ENCODE data around the gene HUNK.

GRCh38 chr21:32001390-32001789 is 128.6 kb downstream of the HUNK start:
- TF ChIP-seq CTCF (IDR thresholded peaks at IDR 0.05; ENCODE audit: control extremely low read depth in 1 of 3, insufficient read depth in 1 of 3, low read depth in 1 of 3, low read length in 3 of 3), result no peak
- no peak for TF ChIP-seq CHD7 (IDR thresholded peaks at IDR 0.05; ENCODE audit: insufficient replicate concordance, low read length)
- TF ChIP-seq POLR2AphosphoS5 (IDR thresholded peaks at IDR 0.05; ENCODE audit: low read depth, low read length), result no peak
- no peak for TF ChIP-seq POLR2A (IDR thresholded peaks at IDR 0.05; ENCODE audit: control extremely low read depth in 1 of 2, low read depth in 2 of 2, low read length in 2 of 2)
- no peak for TF ChIP-seq EP300 (IDR thresholded peaks at IDR 0.05; ENCODE audit: borderline replicate concordance in 1 of 2, low read depth in 2 of 2, low read length in 2 of 2)
